Stomach (tissue), 4 donors: ENCODE data around the gene UNC5B.

Experiments
- EP300 ChIP-seq: sonication (generic); formaldehyde crosslinking; IDR thresholded peaks from one replicate; pipeline ENCODE4 v1.6.1; 2017; ENCODE audit warnings: antibody characterized with exemption
- POLR2AphosphoS5 ChIP-seq, 3 donors: sonication (generic); formaldehyde crosslinking; IDR thresholded peaks; one replicate each; pipeline ENCODE4 v1.6.1; 2016; ENCODE audit warnings: antibody characterized with exemption in 3 of 3
- TF ChIP-seq, protein P1 (sequence below), 7 experiments: fragments of 450-650 bp in 4 of 7; fragments of 200-600 bp in 3 of 7; sonication (generic) in 3 of 7; IDR thresholded peaks; one replicate each; pipeline ENCODE4 v1.5.1; 2016 to 2019; ENCODE audit warnings: antibody characterized with exemption in 7 of 7, control low read depth in 2 of 7, mild to moderate bottlenecking in 1 of 7

DNA sequence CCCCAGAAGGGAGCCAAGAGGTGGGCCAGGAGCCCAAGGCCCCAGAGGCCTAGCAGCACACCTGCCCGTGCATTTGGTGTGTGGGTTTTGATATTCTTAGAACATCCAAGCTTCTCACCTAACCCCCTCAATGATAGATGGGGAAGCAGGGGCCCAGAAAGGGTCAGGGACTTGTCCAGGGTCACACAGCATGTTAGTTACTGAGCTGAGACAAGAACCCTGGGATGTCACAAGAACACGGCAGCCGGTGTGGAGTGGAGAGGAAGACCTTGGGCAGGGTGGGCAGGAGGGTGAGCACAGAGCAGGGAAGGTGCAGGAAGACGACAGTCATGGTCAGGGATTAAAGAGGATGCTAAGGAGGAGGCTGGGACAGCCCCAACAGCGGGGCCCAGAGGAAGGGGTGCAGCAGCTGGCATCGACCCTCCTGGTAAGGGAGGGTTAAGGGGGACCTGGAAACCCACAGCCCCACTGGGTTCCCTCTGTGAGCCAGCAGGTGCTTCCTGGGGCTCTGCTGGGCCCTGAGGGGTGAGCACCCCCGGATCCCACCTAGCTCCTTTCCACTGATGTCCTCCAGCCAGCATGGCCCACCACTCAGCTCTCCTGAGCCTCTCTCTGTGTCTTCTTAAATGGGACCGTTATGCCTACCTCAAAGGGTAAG lies 44.4 kb downstream of the UNC5B start:
- TF ChIP-seq, protein P1, sequence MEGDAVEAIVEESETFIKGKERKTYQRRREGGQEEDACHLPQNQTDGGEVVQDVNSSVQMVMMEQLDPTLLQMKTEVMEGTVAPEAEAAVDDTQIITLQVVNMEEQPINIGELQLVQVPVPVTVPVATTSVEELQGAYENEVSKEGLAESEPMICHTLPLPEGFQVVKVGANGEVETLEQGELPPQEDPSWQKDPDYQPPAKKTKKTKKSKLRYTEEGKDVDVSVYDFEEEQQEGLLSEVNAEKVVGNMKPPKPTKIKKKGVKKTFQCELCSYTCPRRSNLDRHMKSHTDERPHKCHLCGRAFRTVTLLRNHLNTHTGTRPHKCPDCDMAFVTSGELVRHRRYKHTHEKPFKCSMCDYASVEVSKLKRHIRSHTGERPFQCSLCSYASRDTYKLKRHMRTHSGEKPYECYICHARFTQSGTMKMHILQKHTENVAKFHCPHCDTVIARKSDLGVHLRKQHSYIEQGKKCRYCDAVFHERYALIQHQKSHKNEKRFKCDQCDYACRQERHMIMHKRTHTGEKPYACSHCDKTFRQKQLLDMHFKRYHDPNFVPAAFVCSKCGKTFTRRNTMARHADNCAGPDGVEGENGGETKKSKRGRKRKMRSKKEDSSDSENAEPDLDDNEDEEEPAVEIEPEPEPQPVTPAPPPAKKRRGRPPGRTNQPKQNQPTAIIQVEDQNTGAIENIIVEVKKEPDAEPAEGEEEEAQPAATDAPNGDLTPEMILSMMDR (IDR thresholded peaks at IDR 0.05): no peak
- TF ChIP-seq POLR2AphosphoS5 (IDR thresholded peaks at IDR 0.05) (no peak), EP300 (no peak)
